ENCODE measurements around the gene FAM185A. TPM values are rescaled to one million over a fixed set of nuclear protein-coding genes. Genes with fewer than 3 reads are reported as not detected.

FAM185A gene
- polyA plus RNA-seq, 1 of the 3 experiments (the other 2 are of a cell fraction): 12.8 TPM

- Histone ChIP-seq H3K79me2 (ENCODE audit: insufficient read depth) (no peaks in the 10 kb centered on the region), H2AFZ (ENCODE audit: low read depth) (no peak overlapping the region), H3K4me1 (ENCODE audit: control insufficient read depth in 1 of 2, insufficient read depth in 2 of 2, low read depth in 1 of 2, low read length in 1 of 2) (peaks cover 19 to 29% of the 10 kb centered on the region in 2 experiments), H3K27me3 (ENCODE audit: insufficient read depth) (no peaks in the 10 kb centered on the region), H4K20me1 (ENCODE audit: insufficient read depth) (no peaks in the 10 kb centered on the region), H3F3A (replicated peaks; ENCODE audit: insufficient read depth) (peaks cover 24% of the 10 kb centered on the region), H3K27ac (ENCODE audit: low read depth in 2 of 2, low read length in 1 of 2) (peak overlapping the region in 1 of 2 experiments; percentile 81; a peak in 2 of 4 replicates), H3K4me3 (ENCODE audit: low read depth in 2 of 2, low read length in 1 of 2) (no peak overlapping the region), H3K9ac (no peak overlapping the region), H3K9me2 (no peaks in the 10 kb centered on the region), H3K36me3 (replicated peaks in 1 of 2; ENCODE audit: control insufficient read depth in 1 of 2, insufficient read depth in 2 of 2, low read length in 1 of 2) (peaks cover 7 to 11% of the 10 kb centered on the region in 2 experiments), H3K9me3 (no peaks in the 10 kb centered on the region), H3K4me2 (no peak overlapping the region)
- CTCF ChIA-PET: interaction anchor here (1.0 to 1.3 kb wide), 3 partner anchors 14 to 232 kb away, joined by 3 to 4 read pairs (median 3); no protein-coding TSS in a partner anchor
- peak; percentile 63 for DNase-seq
- POLR2A ChIA-PET: no interaction called here
- WGBS (ENCODE audit: low lambda C conversion rate): 43% methylated on average over 2 of the region's 2 CpGs
- TF ChIP-seq MAX (IDR thresholded peaks at IDR 0.05; ENCODE audit: low read depth): peak; percentile 91
- 0 out of 4 replicates have a peak, but pooled peaks of 1 of the 2 experiments have one; percentile 48 for TF ChIP-seq EP300 (IDR thresholded peaks at IDR 0.05; ENCODE audit: borderline replicate concordance in 1 of 2, low read depth in 1 of 2, low read length in 1 of 2)
- TF ChIP-seq, protein P1, sequence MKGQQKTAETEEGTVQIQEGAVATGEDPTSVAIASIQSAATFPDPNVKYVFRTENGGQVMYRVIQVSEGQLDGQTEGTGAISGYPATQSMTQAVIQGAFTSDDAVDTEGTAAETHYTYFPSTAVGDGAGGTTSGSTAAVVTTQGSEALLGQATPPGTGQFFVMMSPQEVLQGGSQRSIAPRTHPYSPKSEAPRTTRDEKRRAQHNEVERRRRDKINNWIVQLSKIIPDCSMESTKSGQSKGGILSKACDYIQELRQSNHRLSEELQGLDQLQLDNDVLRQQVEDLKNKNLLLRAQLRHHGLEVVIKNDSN (IDR thresholded peaks at IDR 0.05; ENCODE audit: borderline replicate concordance, low read depth): no peak
- TF ChIP-seq CHD2 (IDR thresholded peaks at IDR 0.05; ENCODE audit: low read length, partially characterized antibody): peak; percentile 60
- no peak for TF ChIP-seq SIN3A (IDR thresholded peaks at IDR 0.05; ENCODE audit: borderline replicate concordance, low read depth, low read length)
- peak; percentile 98 for TF ChIP-seq TCF12 (IDR thresholded peaks at IDR 0.05)
- TF ChIP-seq TAF1 (IDR thresholded peaks at IDR 0.05; ENCODE audit: borderline replicate concordance, low read depth, low read length): no peak
- TF ChIP-seq MEF2A (IDR thresholded peaks at IDR 0.05; ENCODE audit: borderline replicate concordance, low read depth): no peak
- TF ChIP-seq, protein P2, sequence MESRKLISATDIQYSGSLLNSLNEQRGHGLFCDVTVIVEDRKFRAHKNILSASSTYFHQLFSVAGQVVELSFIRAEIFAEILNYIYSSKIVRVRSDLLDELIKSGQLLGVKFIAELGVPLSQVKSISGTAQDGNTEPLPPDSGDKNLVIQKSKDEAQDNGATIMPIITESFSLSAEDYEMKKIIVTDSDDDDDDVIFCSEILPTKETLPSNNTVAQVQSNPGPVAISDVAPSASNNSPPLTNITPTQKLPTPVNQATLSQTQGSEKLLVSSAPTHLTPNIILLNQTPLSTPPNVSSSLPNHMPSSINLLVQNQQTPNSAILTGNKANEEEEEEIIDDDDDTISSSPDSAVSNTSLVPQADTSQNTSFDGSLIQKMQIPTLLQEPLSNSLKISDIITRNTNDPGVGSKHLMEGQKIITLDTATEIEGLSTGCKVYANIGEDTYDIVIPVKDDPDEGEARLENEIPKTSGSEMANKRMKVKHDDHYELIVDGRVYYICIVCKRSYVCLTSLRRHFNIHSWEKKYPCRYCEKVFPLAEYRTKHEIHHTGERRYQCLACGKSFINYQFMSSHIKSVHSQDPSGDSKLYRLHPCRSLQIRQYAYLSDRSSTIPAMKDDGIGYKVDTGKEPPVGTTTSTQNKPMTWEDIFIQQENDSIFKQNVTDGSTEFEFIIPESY (IDR thresholded peaks at IDR 0.05; ENCODE audit: borderline replicate concordance, low read depth): no peak
- no peak for TF ChIP-seq RFX5 (IDR thresholded peaks at IDR 0.05; ENCODE audit: low read length)
- TF ChIP-seq NFIC (IDR thresholded peaks at IDR 0.05; ENCODE audit: borderline replicate concordance): no peak
- no peak for TF ChIP-seq SMC3 (IDR thresholded peaks at IDR 0.05; ENCODE audit: low read depth, low read length)
- TF ChIP-seq GABPA (IDR thresholded peaks at IDR 0.05; ENCODE audit: low read depth): no peak
- peak; percentile 83 for TF ChIP-seq POLR2AphosphoS5 (IDR thresholded peaks at IDR 0.05; ENCODE audit: low read depth, low read length)
- no peak for TF ChIP-seq YY1 (IDR thresholded peaks at IDR 0.05; ENCODE audit: low read depth)
- 0 out of 2 replicates have a peak, but pooled peaks have one; percentile 10 for TF ChIP-seq TEAD4 (IDR thresholded peaks at IDR 0.05; ENCODE audit: borderline replicate concordance, insufficient read depth)
- TF ChIP-seq RCOR1 (IDR thresholded peaks at IDR 0.05; ENCODE audit: low read length): peak; percentile 61
- TF ChIP-seq GATA2 (CRISPR knock-in tag; IDR thresholded peaks at IDR 0.05): no peak
- TF ChIP-seq, protein P3, sequence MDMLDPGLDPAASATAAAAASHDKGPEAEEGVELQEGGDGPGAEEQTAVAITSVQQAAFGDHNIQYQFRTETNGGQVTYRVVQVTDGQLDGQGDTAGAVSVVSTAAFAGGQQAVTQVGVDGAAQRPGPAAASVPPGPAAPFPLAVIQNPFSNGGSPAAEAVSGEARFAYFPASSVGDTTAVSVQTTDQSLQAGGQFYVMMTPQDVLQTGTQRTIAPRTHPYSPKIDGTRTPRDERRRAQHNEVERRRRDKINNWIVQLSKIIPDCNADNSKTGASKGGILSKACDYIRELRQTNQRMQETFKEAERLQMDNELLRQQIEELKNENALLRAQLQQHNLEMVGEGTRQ (IDR thresholded peaks at IDR 0.05; ENCODE audit: borderline replicate concordance, low read depth, low read length): no peak
- no peak for TF ChIP-seq NRF1 (IDR thresholded peaks at IDR 0.05; ENCODE audit: low read depth, low read length)
- TF ChIP-seq FOSL2 (IDR thresholded peaks at IDR 0.05; ENCODE audit: borderline replicate concordance, low read depth): no peak
- no peak for TF ChIP-seq REST (IDR thresholded peaks at IDR 0.05; ENCODE audit: low read depth, low read length)
- TF ChIP-seq PBX3 (IDR thresholded peaks at IDR 0.05): peak; percentile 52; the same call in 1 of the 2 replicates
- no peak for TF ChIP-seq EZH2phosphoT487 (IDR thresholded peaks at IDR 0.05; ENCODE audit: borderline replicate concordance, low read depth)
Observed at GRCh38 chr7:102830197-102830596, 81.4 kb downstream of the FAM185A start.

Data from SK-N-SH (cell line).